Endodermal cell (in vitro differentiated cells): ENCODE data around the gene CST2. TPM values are rescaled to one million over a fixed set of nuclear protein-coding genes. Genes with fewer than 3 reads are reported as not detected.
"Not testable (repeated sequence)": the region's sequence is repeated elsewhere in the genome, so short reads cannot be mapped to it uniquely, and the experiment has no call there.

ENCODE experiments used
- DNase-seq: peaks from one replicate; pipeline ENCODE4 v3.0.0-alpha.2; 2017
- H3K27ac ChIP-seq: 2 replicates; pipeline ENCODE4 v1.5.1; 2013; ENCODE audit warnings: mild to moderate bottlenecking, low read depth, low read length, moderate library complexity
- H3K27me3 ChIP-seq: 2 replicates; pipeline ENCODE4 v1.6.1; 2013; ENCODE audit warnings: mild to moderate bottlenecking, low read length, moderate library complexity; ENCODE audit not compliant: insufficient read depth, control insufficient read depth, poor library complexity, severe bottlenecking
- H3K36me3 ChIP-seq: 2 replicates; pipeline ENCODE4 v1.7.0; 2013; ENCODE audit warnings: mild to moderate bottlenecking, low read length, moderate library complexity; ENCODE audit not compliant: control insufficient read depth, insufficient read depth
- H3K4me1 ChIP-seq: one replicate; pipeline ENCODE4 v1.7.0; 2013; ENCODE audit warnings: low read length; ENCODE audit not compliant: control insufficient read depth, insufficient read depth
- H3K4me3 ChIP-seq: 2 replicates; pipeline ENCODE4 v1.5.1; 2013; ENCODE audit warnings: mild to moderate bottlenecking, low read length, moderate library complexity
- H3K9ac ChIP-seq: 2 replicates; pipeline ENCODE4 v1.6.1; 2013; ENCODE audit warnings: mild to moderate bottlenecking, low read length, moderate library complexity; ENCODE audit not compliant: poor library complexity, severe bottlenecking; ENCODE audit errors: extremely low read depth
- H3K9me3 ChIP-seq: 2 replicates; pipeline ENCODE4 v1.6.1; 2013; ENCODE audit warnings: mild to moderate bottlenecking, low read length, moderate library complexity; ENCODE audit not compliant: control insufficient read depth
- H3K27ac Mint-ChIP-seq: 2 replicates; pipeline ENCODE4 v1.8.0; 2020; ENCODE audit warnings: mixed read lengths
- H3K27me3 Mint-ChIP-seq: 2 replicates; pipeline ENCODE4 v1.8.0; 2021; ENCODE audit warnings: mild to moderate bottlenecking, mixed read lengths; ENCODE audit not compliant: insufficient read depth
- H3K36me3 Mint-ChIP-seq: 2 replicates; pipeline ENCODE4 v1.8.0; 2020; ENCODE audit warnings: low read depth, mixed read lengths
- H3K4me1 Mint-ChIP-seq: 2 replicates; pipeline ENCODE4 v1.8.0; 2020; ENCODE audit warnings: mixed read lengths
- H3K4me3 Mint-ChIP-seq: 2 replicates; pipeline ENCODE4 v1.8.0; 2020; ENCODE audit warnings: mild to moderate bottlenecking, moderate library complexity, mixed read lengths
- H3K9me3 Mint-ChIP-seq: 2 replicates; pipeline ENCODE4 v1.8.0; 2020; ENCODE audit warnings: mild to moderate bottlenecking, mixed read lengths
- WGBS, 2 experiments: methylation state at CpG; one replicate each; pipeline versions ENCODE4 v1.1.5 to v1.1.7; 2013; ENCODE audit warnings: missing lambda C conversion rate in 2 of 2, mixed read lengths in 1 of 2; ENCODE audit not compliant: insufficient coverage in 1 of 2, insufficient read length in 1 of 2; 5-methylcytosine and 5-hydroxymethylcytosine counted together
- total RNA-seq, 2 donors: library from RNA; stranded (reverse); fragmentation: NEBNext Ultra II Directional in 1 of 2; extraction: Animal tissue kit (Norgen Biotek cat#: 25700) in 1 of 2; gene quantifications; 2 replicates in 1 of 2; 3 replicates in 1 of 2; pipeline ENCODE4 v1.2.1, GENCODE V29; 2021
- TF ChIP-seq, protein P1 (sequence below): fragments of 200-600 bp; sonication (generic); conservative IDR thresholded peaks from 2 replicates; pipeline ENCODE4 v1.5.0; 2021; ENCODE audit warnings: antibody characterized with exemption, mild to moderate bottlenecking

Gene CST2
- total RNA-seq, 2 donors from 2014 or later, result 0.62 TPM; not detected in 1

GRCh38 chr20:23869520-23869919 lies 43.0 kb upstream of the CST2 start:
- Mint-ChIP-seq H3K4me1 (peaks cover 68% of the 10 kb centered on the region), H3K27me3 (no peaks in the 10 kb centered on the region), H3K27ac (peak overlapping the region; percentile 95), H3K36me3 (no peaks in the 10 kb centered on the region), H3K4me3 (no peak overlapping the region), H3K9me3 (peaks cover 2% of the 10 kb centered on the region)
- Histone ChIP-seq H3K36me3 (no peaks in the 10 kb centered on the region), H3K9me3 (no peaks in the 10 kb centered on the region), H3K27me3 (no peaks in the 10 kb centered on the region), H3K27ac (no peak overlapping the region), H3K9ac (no peak overlapping the region), H3K4me1 (peaks cover 20% of the 10 kb centered on the region), H3K4me3 (no peak overlapping the region)
- TF ChIP-seq, protein P1, sequence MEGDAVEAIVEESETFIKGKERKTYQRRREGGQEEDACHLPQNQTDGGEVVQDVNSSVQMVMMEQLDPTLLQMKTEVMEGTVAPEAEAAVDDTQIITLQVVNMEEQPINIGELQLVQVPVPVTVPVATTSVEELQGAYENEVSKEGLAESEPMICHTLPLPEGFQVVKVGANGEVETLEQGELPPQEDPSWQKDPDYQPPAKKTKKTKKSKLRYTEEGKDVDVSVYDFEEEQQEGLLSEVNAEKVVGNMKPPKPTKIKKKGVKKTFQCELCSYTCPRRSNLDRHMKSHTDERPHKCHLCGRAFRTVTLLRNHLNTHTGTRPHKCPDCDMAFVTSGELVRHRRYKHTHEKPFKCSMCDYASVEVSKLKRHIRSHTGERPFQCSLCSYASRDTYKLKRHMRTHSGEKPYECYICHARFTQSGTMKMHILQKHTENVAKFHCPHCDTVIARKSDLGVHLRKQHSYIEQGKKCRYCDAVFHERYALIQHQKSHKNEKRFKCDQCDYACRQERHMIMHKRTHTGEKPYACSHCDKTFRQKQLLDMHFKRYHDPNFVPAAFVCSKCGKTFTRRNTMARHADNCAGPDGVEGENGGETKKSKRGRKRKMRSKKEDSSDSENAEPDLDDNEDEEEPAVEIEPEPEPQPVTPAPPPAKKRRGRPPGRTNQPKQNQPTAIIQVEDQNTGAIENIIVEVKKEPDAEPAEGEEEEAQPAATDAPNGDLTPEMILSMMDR, result no peak
- no peak for DNase-seq
- WGBS, 2 experiments, result 77% methylated on average over 2 of the region's 2 CpGs; no CpG with 5 or more reads in 1 of the 2 experiments

DNA sequence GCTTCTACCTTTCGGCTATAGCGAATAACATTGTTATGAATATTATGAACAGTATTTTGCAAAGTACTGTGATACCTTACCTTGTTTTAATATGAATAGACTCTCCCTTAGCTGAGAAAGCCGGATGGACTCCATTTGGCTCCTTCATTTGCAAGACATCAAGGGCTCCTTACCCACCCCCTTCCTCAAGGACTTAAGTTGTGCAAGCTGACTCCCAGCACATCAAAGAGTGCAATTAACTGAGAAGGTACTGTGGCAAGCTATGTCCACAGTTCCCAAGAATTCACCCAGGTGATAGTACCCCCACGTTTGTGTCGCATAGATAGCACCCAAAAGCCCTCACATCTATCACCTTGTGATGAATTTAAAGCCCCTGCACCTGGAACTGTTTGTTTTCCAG lies 41.8 kb upstream of the CST2 start:
- 13 to 39% methylated on average over 2 to 5 of the region's 5 CpGs for WGBS, 2 experiments
- H3K27me3 ChIP-seq, result no peaks in the 10 kb centered on the region
- Mint-ChIP-seq H3K4me3 (peak overlapping the region; percentile 17), H3K27ac (peak overlapping the region; percentile 73), H3K9me3 (peaks cover 2% of the 10 kb centered on the region), H3K27me3 (no peaks in the 10 kb centered on the region), H3K4me1 (peaks cover 58% of the 10 kb centered on the region), H3K36me3 (no peaks in the 10 kb centered on the region)
- no peaks in the 10 kb centered on the region for H3K9me3 ChIP-seq
- peaks cover 16% of the 10 kb centered on the region for H3K4me1 ChIP-seq
- no peak overlapping the region for H3K27ac ChIP-seq
- DNase-seq, result no peak
- H3K4me3 ChIP-seq, result no peak overlapping the region
- H3K9ac ChIP-seq, result no peak overlapping the region
- H3K36me3 ChIP-seq, result no peaks in the 10 kb centered on the region
- TF ChIP-seq, protein P1, result no peak

GRCh38 chr20:23867152-23867776 lies 40.7 kb upstream of the CST2 start:
- Histone ChIP-seq H3K9me3 (peaks cover 6% of the 10 kb centered on the region), H3K4me3 (no peak overlapping the region), H3K27me3 (no peaks in the 10 kb centered on the region), H3K27ac (no peak overlapping the region), H3K36me3 (no peaks in the 10 kb centered on the region), H3K4me1 (peaks cover 16% of the 10 kb centered on the region), H3K9ac (no peak overlapping the region)
- peaks cover 53% of the 10 kb centered on the region for H3K4me1 Mint-ChIP-seq
- H3K27ac Mint-ChIP-seq, result no peak overlapping the region
- no peaks in the 10 kb centered on the region for H3K9me3 Mint-ChIP-seq
- no peak overlapping the region for H3K4me3 Mint-ChIP-seq
- TF ChIP-seq, protein P1, result no peak
- WGBS, 2 experiments, result 61 to 62% methylated on average over 5 to 8 of the region's 9 CpGs
- DNase-seq, result peak; percentile 70
- no peaks in the 10 kb centered on the region for H3K36me3 Mint-ChIP-seq
- no peaks in the 10 kb centered on the region for H3K27me3 Mint-ChIP-seq

GRCh38 chr20:23860771-23861170 lies 34.2 kb upstream of the CST2 start:
- DNase-seq, H3K9me3 Mint-ChIP-seq, H3K36me3 Mint-ChIP-seq, H3K27ac Mint-ChIP-seq, H3K27ac ChIP-seq, H3K27me3 Mint-ChIP-seq, H3K36me3 ChIP-seq, H3K9ac ChIP-seq, H3K4me3 Mint-ChIP-seq, H3K27me3 ChIP-seq, H3K4me3 ChIP-seq, H3K9me3 ChIP-seq, H3K4me1 ChIP-seq: not testable (repeated sequence)
- H3K4me1 Mint-ChIP-seq, result peaks cover 20% of the 10 kb centered on the region
- 57 to 75% methylated on average over 3 to 8 of the region's 10 CpGs for WGBS, 2 experiments
